GM12892 (cell line): ENCODE results near the gene IL1RAPL1.

Experiments
- POLR2A ChIP-seq: IDR thresholded peaks from 2 replicates; pipeline ENCODE4 v1.6.1; 2011; ENCODE audit warnings: low read depth, low read length, control low read depth
- POLR2AphosphoS5 ChIP-seq: IDR thresholded peaks from 2 replicates; pipeline ENCODE4 v1.6.1; 2011; ENCODE audit warnings: low read depth, low read length, control low read depth
- TAF1 ChIP-seq: IDR thresholded peaks from 2 replicates; pipeline ENCODE4 v1.6.1; 2011; ENCODE audit warnings: low read depth, mild to moderate bottlenecking, control low read depth, low read length, borderline replicate concordance

DNA sequence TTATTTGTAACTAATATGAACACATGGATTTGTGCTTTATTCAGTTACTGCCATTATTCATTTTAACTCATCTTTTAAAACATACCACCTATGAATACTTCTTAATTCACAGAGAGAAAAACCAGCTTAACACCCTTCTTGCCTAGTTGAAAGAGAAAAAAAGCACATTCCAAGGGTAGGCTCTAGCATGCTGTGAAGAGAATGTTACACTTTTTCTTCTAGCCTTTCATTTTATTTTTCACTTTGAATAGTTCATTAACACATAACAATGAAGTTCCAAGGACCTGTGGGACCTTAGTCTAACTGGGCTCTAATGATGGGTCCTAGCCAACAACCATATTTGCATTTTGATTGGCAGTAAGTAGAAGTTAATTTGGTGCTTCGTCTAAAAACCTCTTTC lies 1348.2 kb downstream of the IL1RAPL1 start:
- no peak for TF ChIP-seq POLR2A
- no peak for TF ChIP-seq POLR2AphosphoS5
- no peak for TF ChIP-seq TAF1
